ENCODE data around the gene DDX49. TPM values are rescaled to one million over a fixed set of nuclear protein-coding genes. Genes with fewer than 3 reads are reported as not detected.

DDX49 gene
- total and polyA plus RNA-seq, 9 of the 15 experiments (the other 6 are each of a cell fraction or from before 2014, with no cell fraction given), result 1.1 to 113 (median 45.7) TPM

DNA sequence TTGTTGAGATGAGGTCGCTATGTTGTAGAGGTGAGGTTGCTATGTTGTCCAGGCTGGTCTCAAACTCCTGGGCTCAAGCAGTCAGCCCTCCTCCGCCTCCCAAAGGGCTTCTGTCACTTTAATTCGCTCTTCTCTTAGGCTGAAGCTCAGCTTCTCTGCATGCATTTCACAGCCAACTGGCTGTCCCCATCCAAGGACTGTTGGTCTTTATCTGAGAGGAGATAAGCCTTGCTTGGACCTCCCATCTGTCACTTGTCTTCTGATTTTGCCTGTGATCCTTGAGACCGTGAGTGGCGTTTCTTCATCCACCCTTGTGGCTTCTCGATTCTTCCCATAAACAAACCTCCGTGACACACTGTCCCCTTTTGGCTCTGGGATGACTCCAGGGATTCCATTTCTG lies 48.0 kb upstream of the DDX49 start:
- in situ Hi-C loops (cut with MboI) (no loop called here), intact Hi-C loops (cut with micrococcal nuclease) (no loop called here)
- H3K4me3 ChIP-seq, result no peak overlapping the region
- FAIRE-seq, result peak; percentile 83
- BruUV-seq (replicated peaks), result no TSS peak
- peak; percentile 37; the same call in 2 of the 3 replicates for ATAC-seq
- H4K20me1 ChIP-seq (replicated peaks; ENCODE audit: control insufficient read depth, insufficient read depth, low read length), result 0 out of 2 replicates have a peak, but pooled peaks cover 6% of the 10 kb centered on the region
- peaks cover 19% of the 10 kb centered on the region; the same call in 2 of the 3 replicates for H3K36me3 ChIP-seq (ENCODE audit: control insufficient read depth, insufficient read depth, low read length)
- no peaks in the 10 kb centered on the region for H3K79me2 ChIP-seq (ENCODE audit: control insufficient read depth, insufficient read depth, low read length)
- peaks cover 8 to 41% of the 10 kb centered on the region in 2 experiments for H3K4me1 ChIP-seq (replicated peaks in 1 of 2; ENCODE audit: control insufficient read depth in 2 of 2, insufficient read depth in 2 of 2, low read length in 2 of 2)
- H3K27me3 ChIP-seq (ENCODE audit: control insufficient read depth in 2 of 2, insufficient read depth in 2 of 2, low read length in 2 of 2), result no peaks in the 10 kb centered on the region
- WGBS (ENCODE audit: insufficient coverage, low coverage, missing lambda C conversion rate), result 9% methylated on average over 7 of the region's 7 CpGs
- no peak overlapping the region for H3K27ac ChIP-seq (ENCODE audit: extremely low read depth, low read depth, low read length)
- H3K9me3 ChIP-seq (replicated peaks; ENCODE audit: control insufficient read depth, insufficient read depth, low read depth, low read length), result peaks cover 1% of the 10 kb centered on the region; the same call in 1 of the 2 replicates
- H3K9me1 ChIP-seq (ENCODE audit: control insufficient read depth, insufficient read depth, low read length), result no peaks in the 10 kb centered on the region
- no peak overlapping the region for H2AFZ ChIP-seq (ENCODE audit: low read depth, low read length)
- H3K9ac ChIP-seq (ENCODE audit: insufficient read depth in 1 of 2, low read depth in 2 of 2, low read length in 2 of 2), result peak overlapping the region in 1 of 2 experiments; percentile 37; a peak in 1 of 4 replicates
- DNase-seq (ENCODE audit: extremely low read depth in 1 of 4, low spot score in 3 of 4), result peak in 2 of 4 experiments; percentile 45 to 53
- ChIA-PET POLR2A (interaction anchor here (0.7 to 1.6 kb wide), 3 partner anchors 15 to 42 kb away, joined by 3 to 8 read pairs (median 6); no protein-coding TSS in a partner anchor), CTCF (ENCODE audit: low intra/inter-chr PET ratio) (no interaction called here)
- H3K4me2 ChIP-seq (ENCODE audit: insufficient read depth, low read length), result no peak overlapping the region; the same call in 1 of the 2 replicates
- TF ChIP-seq, protein P1, sequence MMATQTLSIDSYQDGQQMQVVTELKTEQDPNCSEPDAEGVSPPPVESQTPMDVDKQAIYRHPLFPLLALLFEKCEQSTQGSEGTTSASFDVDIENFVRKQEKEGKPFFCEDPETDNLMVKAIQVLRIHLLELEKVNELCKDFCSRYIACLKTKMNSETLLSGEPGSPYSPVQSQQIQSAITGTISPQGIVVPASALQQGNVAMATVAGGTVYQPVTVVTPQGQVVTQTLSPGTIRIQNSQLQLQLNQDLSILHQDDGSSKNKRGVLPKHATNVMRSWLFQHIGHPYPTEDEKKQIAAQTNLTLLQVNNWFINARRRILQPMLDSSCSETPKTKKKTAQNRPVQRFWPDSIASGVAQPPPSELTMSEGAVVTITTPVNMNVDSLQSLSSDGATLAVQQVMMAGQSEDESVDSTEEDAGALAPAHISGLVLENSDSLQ (IDR thresholded peaks at IDR 0.05), result peak; percentile 72
- TF ChIP-seq MTF1 (CRISPR knock-in tag; IDR thresholded peaks at IDR 0.05; ENCODE audit: borderline replicate concordance), result no peak
- TF ChIP-seq EHMT2 (IDR thresholded peaks at IDR 0.05), result peak; percentile 42; the same call in 1 of the 2 replicates
- no peak for TF ChIP-seq CCAR2 (IDR thresholded peaks at IDR 0.05; ENCODE audit: low read depth, low read length)
- peak in 1 of 2 experiments; percentile 84; a peak in 2 of 4 replicates for TF ChIP-seq RCOR1 (IDR thresholded peaks at IDR 0.05; ENCODE audit: borderline replicate concordance in 1 of 2, low read depth in 2 of 2, low read length in 2 of 2)
- no peak for TF ChIP-seq NFE2 (IDR thresholded peaks at IDR 0.05; ENCODE audit: low read depth)
- TF ChIP-seq HNRNPL (IDR thresholded peaks at IDR 0.05; ENCODE audit: low read depth, low read length), result no peak
- TF ChIP-seq, protein P2, sequence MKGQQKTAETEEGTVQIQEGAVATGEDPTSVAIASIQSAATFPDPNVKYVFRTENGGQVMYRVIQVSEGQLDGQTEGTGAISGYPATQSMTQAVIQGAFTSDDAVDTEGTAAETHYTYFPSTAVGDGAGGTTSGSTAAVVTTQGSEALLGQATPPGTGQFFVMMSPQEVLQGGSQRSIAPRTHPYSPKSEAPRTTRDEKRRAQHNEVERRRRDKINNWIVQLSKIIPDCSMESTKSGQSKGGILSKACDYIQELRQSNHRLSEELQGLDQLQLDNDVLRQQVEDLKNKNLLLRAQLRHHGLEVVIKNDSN (CRISPR knock-in tag; IDR thresholded peaks at IDR 0.05), result no peak
- TF ChIP-seq, protein P3, sequence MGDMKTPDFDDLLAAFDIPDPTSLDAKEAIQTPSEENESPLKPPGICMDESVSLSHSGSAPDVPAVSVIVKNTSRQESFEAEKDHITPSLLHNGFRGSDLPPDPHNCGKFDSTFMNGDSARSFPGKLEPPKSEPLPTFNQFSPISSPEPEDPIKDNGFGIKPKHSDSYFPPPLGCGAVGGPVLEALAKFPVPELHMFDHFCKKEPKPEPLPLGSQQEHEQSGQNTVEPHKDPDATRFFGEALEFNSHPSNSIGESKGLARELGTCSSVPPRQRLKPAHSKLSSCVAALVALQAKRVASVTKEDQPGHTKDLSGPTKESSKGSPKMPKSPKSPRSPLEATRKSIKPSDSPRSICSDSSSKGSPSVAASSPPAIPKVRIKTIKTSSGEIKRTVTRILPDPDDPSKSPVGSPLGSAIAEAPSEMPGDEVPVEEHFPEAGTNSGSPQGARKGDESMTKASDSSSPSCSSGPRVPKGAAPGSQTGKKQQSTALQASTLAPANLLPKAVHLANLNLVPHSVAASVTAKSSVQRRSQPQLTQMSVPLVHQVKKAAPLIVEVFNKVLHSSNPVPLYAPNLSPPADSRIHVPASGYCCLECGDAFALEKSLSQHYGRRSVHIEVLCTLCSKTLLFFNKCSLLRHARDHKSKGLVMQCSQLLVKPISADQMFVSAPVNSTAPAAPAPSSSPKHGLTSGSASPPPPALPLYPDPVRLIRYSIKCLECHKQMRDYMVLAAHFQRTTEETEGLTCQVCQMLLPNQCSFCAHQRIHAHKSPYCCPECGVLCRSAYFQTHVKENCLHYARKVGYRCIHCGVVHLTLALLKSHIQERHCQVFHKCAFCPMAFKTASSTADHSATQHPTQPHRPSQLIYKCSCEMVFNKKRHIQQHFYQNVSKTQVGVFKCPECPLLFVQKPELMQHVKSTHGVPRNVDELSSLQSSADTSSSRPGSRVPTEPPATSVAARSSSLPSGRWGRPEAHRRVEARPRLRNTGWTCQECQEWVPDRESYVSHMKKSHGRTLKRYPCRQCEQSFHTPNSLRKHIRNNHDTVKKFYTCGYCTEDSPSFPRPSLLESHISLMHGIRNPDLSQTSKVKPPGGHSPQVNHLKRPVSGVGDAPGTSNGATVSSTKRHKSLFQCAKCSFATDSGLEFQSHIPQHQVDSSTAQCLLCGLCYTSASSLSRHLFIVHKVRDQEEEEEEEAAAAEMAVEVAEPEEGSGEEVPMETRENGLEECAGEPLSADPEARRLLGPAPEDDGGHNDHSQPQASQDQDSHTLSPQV (IDR thresholded peaks at IDR 0.05), result no peak
- no peak for TF ChIP-seq KDM1A (IDR thresholded peaks at IDR 0.05)

Data from K562 (cell line).